ELF-1 (cell line): Measurements from ENCODE around the gene FMNL2.
A peak's percentile ranks its signal among the peaks of the same experiment; 100 is the strongest.
"Not testable (repeated sequence)": the region's sequence is repeated elsewhere in the genome, so short reads cannot be mapped to it uniquely, and the experiment has no call there.

Experiments used
- DNase-seq: peaks from one replicate; pipeline ENCODE4 v3.0.0-alpha.2; 2016; ENCODE audit warnings: low read depth, low spot score

Gene FMNL2

GRCh38 chr2:152468899-152469692 is 134.1 kb downstream of the FMNL2 start:
- no peak for DNase-seq

GRCh38 chr2:152470861-152471854 is 136.2 kb downstream of the FMNL2 start:
- no peak for DNase-seq

GRCh38 chr2:152472481-152472887 is 137.5 kb downstream of the FMNL2 start:
- DNase-seq = peak; percentile 49

DNA sequence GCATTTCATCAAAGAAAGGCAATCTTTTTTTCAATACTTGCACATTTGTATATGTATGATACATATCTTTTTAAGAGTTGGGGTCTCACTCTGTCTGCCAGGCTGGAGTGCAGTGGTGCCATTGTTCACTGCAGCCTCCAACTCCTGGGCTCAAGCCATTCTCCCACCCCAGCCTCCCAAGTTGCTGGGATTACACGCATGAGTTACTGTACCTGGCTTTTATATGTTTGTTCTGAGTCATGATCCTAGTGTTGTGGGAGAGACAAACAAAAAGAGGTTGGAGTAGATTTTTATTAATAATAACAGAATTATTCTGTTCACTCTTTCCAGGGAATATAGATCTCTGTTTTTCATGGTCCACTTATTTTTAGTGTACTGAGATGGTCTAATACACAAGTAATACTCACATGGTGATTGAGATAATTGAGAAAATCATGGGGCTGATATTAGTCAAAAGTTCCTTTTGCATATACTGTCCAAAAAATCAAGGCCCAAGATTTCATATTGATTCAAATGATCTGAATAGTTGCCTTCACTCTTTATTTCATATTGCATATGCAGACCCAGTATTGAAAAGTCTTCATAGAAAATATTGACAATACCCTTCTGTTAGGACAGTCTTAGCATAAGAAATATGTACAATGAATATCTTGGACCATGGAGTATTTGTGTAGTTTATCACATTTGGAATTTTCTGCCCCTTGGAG is 138.3 kb downstream of the FMNL2 start:
- DNase-seq = no peak

GRCh38 chr2:152474523-152474922 is 139.5 kb downstream of the FMNL2 start:
- not testable (repeated sequence) for DNase-seq

- DNase-seq = no peak
These were observed 141.0 kb downstream of the FMNL2 start for GRCh38 chr2:152475982-152476381.

GRCh38 chr2:152477347-152478092 is 142.5 kb downstream of the FMNL2 start:
- DNase-seq = no peak

- no peak for DNase-seq
These were observed 144.3 kb downstream of the FMNL2 start for GRCh38 chr2:152479282-152479681.

GRCh38 chr2:152480821-152481399 is 145.9 kb downstream of the FMNL2 start:
- DNase-seq = no peak

DNA sequence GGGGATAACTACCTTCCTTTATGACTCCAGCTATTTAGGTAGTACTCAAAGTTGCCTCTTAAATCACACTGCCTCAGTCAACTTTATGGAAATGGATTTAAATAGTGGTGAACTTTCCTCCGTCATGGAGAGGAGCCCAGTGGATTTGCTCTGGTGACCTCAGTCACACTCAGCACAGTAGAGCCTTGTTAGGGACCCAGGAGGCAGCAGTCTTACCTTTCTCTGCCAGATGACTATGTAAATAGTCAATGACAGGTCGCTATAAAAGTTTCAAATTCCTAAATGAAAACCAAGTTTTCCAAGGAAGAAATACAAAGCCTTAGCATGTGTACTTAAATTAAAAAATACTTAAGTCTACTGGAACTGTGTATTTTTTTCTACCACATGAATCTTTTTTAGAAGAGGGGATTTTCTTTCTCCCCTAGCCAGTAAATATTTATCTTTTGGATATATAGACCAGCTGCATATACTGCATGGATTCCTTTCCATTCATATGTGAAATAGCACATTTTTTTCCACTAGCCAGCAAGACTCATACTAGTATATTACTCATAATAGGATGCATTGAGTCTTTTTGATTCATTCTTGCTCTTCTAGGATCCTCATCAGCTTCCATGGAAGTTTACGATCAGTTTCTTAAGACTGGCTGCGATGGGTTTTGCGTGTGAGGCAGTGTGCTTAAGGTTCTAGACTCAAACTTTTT is 147.1 kb downstream of the FMNL2 start:
- no peak for DNase-seq

- no peak for DNase-seq
These were observed 148.5 kb downstream of the FMNL2 start for GRCh38 chr2:152483276-152484063.

GRCh38 chr2:152485954-152486736 is 151.2 kb downstream of the FMNL2 start:
- DNase-seq = no peak

DNA sequence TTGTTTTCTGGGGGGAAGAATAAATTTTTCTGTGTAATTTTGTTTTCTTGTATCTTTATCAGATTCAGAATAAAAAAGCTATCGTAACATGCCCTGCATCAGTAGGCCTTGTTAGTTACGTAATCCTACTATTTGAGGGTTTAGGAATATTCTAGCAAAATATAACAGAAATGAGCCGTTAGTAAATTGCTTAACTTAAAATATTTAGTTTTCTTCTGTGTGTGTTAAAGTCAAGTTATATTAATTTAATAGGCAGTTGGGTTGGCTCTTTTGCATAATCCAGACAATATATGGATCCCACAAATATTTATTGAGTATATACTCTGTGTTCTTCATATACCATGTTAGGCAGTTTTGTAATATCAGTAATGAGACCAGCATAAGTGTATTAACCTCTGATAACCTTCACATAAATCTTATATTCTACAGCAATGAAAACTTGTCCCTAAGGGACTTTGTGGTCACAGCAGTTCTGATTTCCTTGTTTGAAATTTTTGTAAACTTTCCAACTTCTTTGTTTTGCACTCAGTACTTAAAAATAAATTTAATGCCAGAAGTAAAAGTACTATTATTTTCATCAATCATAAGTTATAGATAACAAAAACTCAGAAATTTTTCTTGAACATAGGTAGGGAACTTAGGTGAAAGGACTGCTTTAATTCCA is 151.9 kb downstream of the FMNL2 start:
- DNase-seq = no peak

GRCh38 chr2:152488075-152488474 is 153.1 kb downstream of the FMNL2 start:
- DNase-seq = no peak

- no peak for DNase-seq
These were observed 154.4 kb downstream of the FMNL2 start for GRCh38 chr2:152489364-152489763.

- DNase-seq = no peak
These were observed 155.9 kb downstream of the FMNL2 start for GRCh38 chr2:152490686-152491455.

GRCh38 chr2:152492131-152492530 is 157.2 kb downstream of the FMNL2 start:
- DNase-seq = no peak
